ENCODE measurements around the gene KRT31. TPM values are rescaled to one million over a fixed set of nuclear protein-coding genes. Genes with fewer than 3 reads are reported as not detected.

Gene KRT31
- total and polyA plus RNA-seq, 2 of the 13 experiments (the other 11 are each of a cell fraction or from before 2014, with no cell fraction given), result 0.05 TPM; not detected in 1

GRCh38 chr17:41396340-41396739 lies 1.1 kb downstream of the KRT31 start:
- no peaks in the 10 kb centered on the region for H3K36me3 ChIP-seq (replicated peaks in 1 of 2; ENCODE audit: control insufficient read depth in 1 of 2, insufficient read depth in 2 of 2, low read length in 2 of 2)
- ChIA-PET CTCF (ENCODE audit: low intra/inter-chr PET ratio, low total read pairs) (no interaction called here), POLR2A (no interaction called here)
- no peak for DNase-seq (ENCODE audit: low spot score)
- no peak for ATAC-seq
- 76% methylated on average over 7 of the region's 7 CpGs for WGBS (ENCODE audit: low lambda C conversion rate)
- H3K9ac ChIP-seq (ENCODE audit: insufficient read depth, low read depth, low read length), result no peak overlapping the region
- no peaks in the 10 kb centered on the region for H3K79me2 ChIP-seq (ENCODE audit: insufficient read depth, low read length)
- H3K27me3 ChIP-seq (ENCODE audit: control insufficient read depth in 1 of 2, insufficient read depth in 2 of 2, low read length in 2 of 2), result peaks cover 2 to 11% of the 10 kb centered on the region in 2 experiments; a peak in 3 of 5 replicates
- H3K27ac ChIP-seq (ENCODE audit: extremely low read length, insufficient read depth, low read length), result no peak overlapping the region
- no peak for TF ChIP-seq MTF1 (CRISPR knock-in tag; IDR thresholded peaks at IDR 0.05)
- no peak for TF ChIP-seq NRL (CRISPR knock-in tag; IDR thresholded peaks at IDR 0.05; ENCODE audit: borderline replicate concordance)
- in situ Hi-C loops (cut with HindIII; ENCODE audit: extremely low pct_ligation_motif_present, low pct_unique_long_range_greater_than_20kb) (no loop called here), intact Hi-C loops (cut with micrococcal nuclease; ENCODE audit: unreplicated experiment) (no loop called here)
- no peaks in the 10 kb centered on the region for H3K9me3 ChIP-seq (ENCODE audit: low read length)
- no peaks in the 10 kb centered on the region for H4K20me1 ChIP-seq (ENCODE audit: insufficient read depth, low read length)
- no peak overlapping the region for H2AFZ ChIP-seq (ENCODE audit: low read length)
- H3K4me3 ChIP-seq (replicated peaks in 1 of 3; ENCODE audit: insufficient read depth in 1 of 3, low read depth in 2 of 3, low read length in 3 of 3), result no peak overlapping the region
- no peak for FAIRE-seq
- H3K4me2 ChIP-seq (ENCODE audit: low read depth, low read length), result no peak overlapping the region
- no TSS peak for BruUV-seq (replicated peaks)
- no peaks in the 10 kb centered on the region for H3K4me1 ChIP-seq (ENCODE audit: insufficient read depth, low read length)

GRCh38 chr17:41395611-41396010 lies 1.8 kb downstream of the KRT31 start:
- ChIA-PET POLR2A (no interaction called here), CTCF (ENCODE audit: low intra/inter-chr PET ratio, low total read pairs) (no interaction called here)
- ATAC-seq (no peak), DNase-seq (ENCODE audit: low spot score) (no peak), FAIRE-seq (no peak)
- peaks cover 2 to 11% of the 10 kb centered on the region in 2 experiments; a peak in 3 of 5 replicates for H3K27me3 ChIP-seq (ENCODE audit: control insufficient read depth in 1 of 2, insufficient read depth in 2 of 2, low read length in 2 of 2)
- H3K27ac ChIP-seq (ENCODE audit: extremely low read length, insufficient read depth, low read length), result no peak overlapping the region
- no peaks in the 10 kb centered on the region for H3K9me3 ChIP-seq (ENCODE audit: low read length)
- in situ Hi-C loops (cut with HindIII; ENCODE audit: extremely low pct_ligation_motif_present, low pct_unique_long_range_greater_than_20kb), result no loop called here
- intact Hi-C loops (cut with micrococcal nuclease; ENCODE audit: unreplicated experiment), result no loop called here
- H3K36me3 ChIP-seq (replicated peaks in 1 of 2; ENCODE audit: control insufficient read depth in 1 of 2, insufficient read depth in 2 of 2, low read length in 2 of 2), result no peaks in the 10 kb centered on the region
- H4K20me1 ChIP-seq (ENCODE audit: insufficient read depth, low read length), result no peaks in the 10 kb centered on the region
- H3K4me1 ChIP-seq (ENCODE audit: insufficient read depth, low read length), result no peaks in the 10 kb centered on the region
- H3K4me2 ChIP-seq (ENCODE audit: low read depth, low read length), result no peak overlapping the region
- 28% methylated on average over 1 of the region's 1 CpG for WGBS (ENCODE audit: low lambda C conversion rate)
- no peak overlapping the region for H3K4me3 ChIP-seq (replicated peaks in 1 of 3; ENCODE audit: insufficient read depth in 1 of 3, low read depth in 2 of 3, low read length in 3 of 3)
- TF ChIP-seq HBP1 (CRISPR knock-in tag; IDR thresholded peaks at IDR 0.05; ENCODE audit: low read depth), result no peak
- TF ChIP-seq ZBTB33 (CRISPR knock-in tag; IDR thresholded peaks at IDR 0.05), result no peak
- no peak for TF ChIP-seq PHF20 (CRISPR knock-in tag; IDR thresholded peaks at IDR 0.05)
- no peak for TF ChIP-seq NFKB2 (CRISPR knock-in tag; IDR thresholded peaks at IDR 0.05; ENCODE audit: borderline replicate concordance)
- no peak for TF ChIP-seq ZNF331 (CRISPR knock-in tag; IDR thresholded peaks at IDR 0.05)
- TF ChIP-seq MAF1 (CRISPR knock-in tag; IDR thresholded peaks at IDR 0.05; ENCODE audit: borderline replicate concordance), result no peak
- TF ChIP-seq ZGPAT (CRISPR knock-in tag; IDR thresholded peaks at IDR 0.05), result no peak
- BruUV-seq (replicated peaks), result no TSS peak
- H2AFZ ChIP-seq (ENCODE audit: low read length), result no peak overlapping the region
- no peaks in the 10 kb centered on the region for H3K79me2 ChIP-seq (ENCODE audit: insufficient read depth, low read length)
- no peak overlapping the region for H3K9ac ChIP-seq (ENCODE audit: insufficient read depth, low read depth, low read length)
